Thymus (tissue), 11 donors: ENCODE results near the gene ARHGAP28. TPM values are rescaled to one million over a fixed set of nuclear protein-coding genes. Genes with fewer than 3 reads are reported as not detected.

ENCODE experiments used
- DNase-seq, 9 donors: peaks; one replicate each; pipeline ENCODE4 v3.0.0-alpha.2; 2013; ENCODE audit warnings: low spot score in 9 of 9, low read depth in 6 of 9, missing footprints in 1 of 9
- H3K27ac ChIP-seq, 2 donors: one replicate each; pipeline ENCODE4 v1.5.1; 2013; ENCODE audit warnings: control low read depth in 1 of 2, low read depth in 1 of 2, low read length in 1 of 2, mild to moderate bottlenecking in 1 of 2, moderate library complexity in 1 of 2
- H3K27me3 ChIP-seq, 2 donors: one replicate each; pipeline ENCODE4 v1.5.1; 2013; ENCODE audit warnings: low read length in 1 of 2; ENCODE audit not compliant: control insufficient read depth in 2 of 2, insufficient read depth in 1 of 2
- H3K36me3 ChIP-seq, 2 donors: one replicate each; pipeline ENCODE4 v1.5.1; 2013; ENCODE audit warnings: low read length in 1 of 2, mild to moderate bottlenecking in 1 of 2, moderate library complexity in 1 of 2; ENCODE audit not compliant: control insufficient read depth in 2 of 2, insufficient read depth in 2 of 2
- H3K4me1 ChIP-seq, 2 donors: one replicate each; pipeline ENCODE4 v1.5.1; 2013; ENCODE audit warnings: low read length in 2 of 2; ENCODE audit not compliant: control insufficient read depth in 2 of 2, insufficient read depth in 2 of 2
- H3K4me3 ChIP-seq, 2 donors: one replicate each; pipeline ENCODE4 v1.5.1; 2013; ENCODE audit warnings: low read length in 2 of 2, control low read depth in 1 of 2, mild to moderate bottlenecking in 1 of 2
- H3K9me3 ChIP-seq, 2 donors: one replicate each; pipeline ENCODE4 v1.5.1; 2013; ENCODE audit warnings: low read length in 1 of 2, mild to moderate bottlenecking in 1 of 2; ENCODE audit not compliant: control insufficient read depth in 2 of 2, insufficient read depth in 1 of 2
- WGBS: extraction: QIAGEN DNeasy Blood & Tissue Kit; methylation state at CpG from one replicate; pipeline ENCODE4 v1.1.7; 2013; 5-methylcytosine and 5-hydroxymethylcytosine counted together
- polyA plus RNA-seq: library from polyadenylated mRNA; stranded (reverse); fragments of 200-250 nt; gene quantifications from one replicate; pipeline ENCODE4 v1.2.3, GENCODE V29; 2013
- total RNA-seq: library from RNA; stranded (reverse); fragments of 120-200 nt; gene quantifications from one replicate; pipeline ENCODE4 v1.2.4, GENCODE V29; 2013
- donor health status: healthy.

ARHGAP28 gene
- total and polyA plus RNA-seq, 2 donors: 2.6 to 4.7 TPM

DNA sequence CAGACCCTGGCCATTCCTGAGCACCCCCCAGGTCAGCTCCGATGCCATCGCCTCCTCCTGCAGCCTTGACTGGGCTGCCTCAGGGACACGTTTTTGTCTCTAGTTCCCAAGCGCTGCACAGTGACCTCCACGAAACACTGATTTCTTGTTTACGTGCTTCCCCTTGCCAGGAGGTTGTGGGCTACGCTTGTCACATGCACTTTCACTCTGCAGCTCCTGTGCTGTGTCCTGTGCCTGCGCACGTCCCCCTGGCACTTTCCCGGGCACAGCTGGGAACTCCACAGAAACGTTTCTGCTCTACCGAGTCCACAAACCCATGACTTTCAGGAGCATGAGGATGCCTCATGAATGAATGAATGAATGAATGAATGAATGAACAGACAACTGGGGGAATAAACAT lies 227.5 kb downstream of the ARHGAP28 start:
- H3K4me1 ChIP-seq: no peaks in the 10 kb centered on the region
- peaks cover 0 to 1% of the 10 kb centered on the region in 2 donors for H3K9me3 ChIP-seq
- 97% methylated on average over 12 of the region's 12 CpGs for WGBS
- no peaks in the 10 kb centered on the region for H3K36me3 ChIP-seq
- H3K27ac ChIP-seq: no peak overlapping the region
- no peak for DNase-seq
- no peak overlapping the region for H3K4me3 ChIP-seq
- no peaks in the 10 kb centered on the region for H3K27me3 ChIP-seq

DNA sequence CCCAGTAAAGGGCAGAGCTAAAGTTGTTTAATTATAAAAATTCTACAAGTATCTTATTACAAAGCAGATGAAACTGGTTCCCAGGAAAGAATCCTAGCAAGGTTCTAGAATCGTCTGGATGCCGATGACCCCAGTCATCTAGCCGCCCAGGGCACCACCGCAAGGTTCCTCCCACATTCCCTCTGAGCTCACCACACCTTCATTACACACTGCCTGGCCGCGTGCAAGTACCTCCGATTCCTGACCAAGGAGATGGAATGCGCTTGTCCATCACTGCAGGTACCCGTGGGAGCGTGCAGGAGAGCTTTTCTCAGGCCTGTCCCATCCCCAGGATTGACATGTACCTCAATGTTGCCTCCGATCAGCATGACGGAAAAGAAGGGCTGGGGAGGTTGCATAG lies 229.6 kb downstream of the ARHGAP28 start:
- Histone ChIP-seq H3K4me3 (no peak overlapping the region), H3K27me3 (no peaks in the 10 kb centered on the region), H3K36me3 (no peaks in the 10 kb centered on the region), H3K27ac (no peak overlapping the region), H3K9me3 (no peaks in the 10 kb centered on the region), H3K4me1 (no peaks in the 10 kb centered on the region)
- no peak for DNase-seq
- 97% methylated on average over 12 of the region's 12 CpGs for WGBS

DNA sequence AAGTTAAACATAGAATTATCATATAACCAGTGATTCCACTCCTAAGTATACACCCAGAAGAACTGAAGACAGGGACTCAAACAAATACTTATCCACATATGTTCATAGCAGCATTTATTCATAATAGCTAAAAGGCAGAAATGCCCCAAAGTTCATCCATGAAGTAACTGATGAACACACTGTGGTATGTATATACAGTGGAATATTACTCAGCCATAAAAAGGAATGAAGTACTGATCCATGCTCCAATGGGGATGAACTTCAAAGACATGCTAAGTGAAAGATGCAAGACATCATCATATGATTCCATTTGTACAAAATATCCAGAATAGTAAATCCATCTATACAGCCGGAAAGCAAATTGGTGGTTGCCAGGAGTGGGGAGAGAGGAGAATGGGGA lies 230.6 kb downstream of the ARHGAP28 start:
- Histone ChIP-seq H3K9me3 (no peaks in the 10 kb centered on the region), H3K4me3 (no peak overlapping the region), H3K36me3 (no peaks in the 10 kb centered on the region), H3K27ac (no peak overlapping the region), H3K4me1 (no peaks in the 10 kb centered on the region), H3K27me3 (no peaks in the 10 kb centered on the region)
- WGBS: 96% methylated on average over 1 of the region's 1 CpG
- no peak for DNase-seq

DNA sequence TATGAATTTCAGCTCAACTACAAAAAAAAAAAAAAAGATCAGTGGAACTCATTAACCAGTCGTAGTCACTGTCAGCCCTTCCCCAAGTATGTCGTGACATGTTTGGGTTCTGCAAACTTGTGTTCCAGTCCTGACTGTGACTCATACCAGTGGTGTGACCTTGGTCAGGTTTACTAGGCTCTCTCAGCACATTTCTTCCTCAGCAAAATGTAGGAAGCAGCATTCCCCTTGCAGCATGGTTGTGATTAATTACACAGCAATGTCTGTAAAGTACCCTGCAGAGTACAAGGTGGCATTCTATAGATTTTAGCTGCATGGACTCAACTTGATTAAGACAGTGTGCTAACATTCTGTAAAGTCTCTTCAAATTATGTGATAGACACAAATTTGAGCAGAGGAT lies 231.1 kb downstream of the ARHGAP28 start:
- no peak for DNase-seq
- H3K36me3 ChIP-seq: no peaks in the 10 kb centered on the region
- H3K4me3 ChIP-seq: no peak overlapping the region
- H3K4me1 ChIP-seq: no peaks in the 10 kb centered on the region
- H3K27ac ChIP-seq: no peak overlapping the region
- no peaks in the 10 kb centered on the region for H3K9me3 ChIP-seq
- no peaks in the 10 kb centered on the region for H3K27me3 ChIP-seq
- 96% methylated on average over 2 of the region's 2 CpGs for WGBS

DNA sequence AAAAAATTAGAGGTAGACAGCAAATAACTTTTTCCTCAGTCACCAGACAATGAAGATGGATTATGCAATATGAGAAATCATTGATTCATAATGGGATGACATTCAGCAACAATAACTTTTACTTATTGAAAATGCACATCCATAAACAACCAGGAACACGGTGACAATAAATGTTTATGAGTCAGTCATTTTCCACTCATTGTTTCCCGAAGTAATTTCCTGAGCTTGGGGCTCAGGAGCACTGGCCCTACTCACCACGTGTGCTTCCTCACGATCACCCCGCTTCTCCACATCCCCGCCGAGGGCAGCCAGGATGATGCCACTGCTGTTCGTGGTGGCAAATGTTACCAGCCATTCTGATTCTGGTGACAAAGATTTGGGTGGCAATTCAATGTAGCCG lies 231.8 kb downstream of the ARHGAP28 start:
- no peak overlapping the region for H3K4me3 ChIP-seq
- DNase-seq: no peak
- no peaks in the 10 kb centered on the region for H3K4me1 ChIP-seq
- WGBS: 90% methylated on average over 9 of the region's 9 CpGs
- no peak overlapping the region for H3K27ac ChIP-seq
- H3K36me3 ChIP-seq: no peaks in the 10 kb centered on the region
- H3K27me3 ChIP-seq: no peaks in the 10 kb centered on the region
- H3K9me3 ChIP-seq: no peaks in the 10 kb centered on the region

DNA sequence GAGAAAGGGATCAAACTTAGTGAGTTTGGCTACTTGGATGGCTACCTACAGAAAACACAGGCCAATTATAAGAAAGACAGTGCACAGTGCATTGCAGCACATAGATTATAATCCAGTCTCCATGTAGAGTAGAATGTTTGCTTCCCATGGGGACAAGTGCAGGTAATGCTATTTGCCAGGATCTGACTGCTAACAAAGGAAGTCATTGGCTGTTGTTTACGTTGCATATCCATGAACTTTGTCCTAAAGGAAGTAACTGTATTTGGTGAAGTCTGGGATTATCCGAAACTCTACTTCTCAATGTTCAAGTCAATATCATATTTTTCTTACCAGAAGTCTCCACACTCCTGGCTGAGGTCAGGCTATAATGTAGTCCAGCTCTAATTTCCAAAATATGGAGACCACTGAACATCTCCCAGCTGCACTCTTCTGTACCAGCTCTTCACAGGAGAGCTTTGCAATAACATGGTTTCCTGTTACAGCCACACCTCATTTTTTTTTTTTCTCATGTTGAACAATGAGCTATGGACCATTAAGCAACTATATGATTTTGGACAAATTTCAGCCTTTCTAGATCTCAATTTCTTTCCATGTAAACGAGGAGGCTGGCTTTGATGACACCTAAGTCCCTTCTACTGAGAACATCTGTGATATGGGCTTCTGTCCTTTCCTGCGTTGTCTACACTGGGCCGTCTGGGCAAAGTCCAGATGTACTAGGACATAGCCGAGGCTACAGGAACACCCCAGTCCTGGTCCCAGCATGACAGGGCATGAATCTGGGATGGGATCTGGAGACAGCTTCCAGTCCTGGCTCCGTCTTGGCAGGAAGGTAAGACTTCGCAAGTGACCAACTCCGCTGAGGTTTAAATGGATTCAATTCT lies 233.3 kb downstream of the ARHGAP28 start:
- H3K27me3 ChIP-seq: no peaks in the 10 kb centered on the region
- no peaks in the 10 kb centered on the region for H3K4me1 ChIP-seq
- 95% methylated on average over 9 of the region's 9 CpGs for WGBS
- H3K4me3 ChIP-seq: no peak overlapping the region
- no peak overlapping the region for H3K27ac ChIP-seq
- DNase-seq: no peak
- no peaks in the 10 kb centered on the region for H3K36me3 ChIP-seq
- H3K9me3 ChIP-seq: no peaks in the 10 kb centered on the region

DNA sequence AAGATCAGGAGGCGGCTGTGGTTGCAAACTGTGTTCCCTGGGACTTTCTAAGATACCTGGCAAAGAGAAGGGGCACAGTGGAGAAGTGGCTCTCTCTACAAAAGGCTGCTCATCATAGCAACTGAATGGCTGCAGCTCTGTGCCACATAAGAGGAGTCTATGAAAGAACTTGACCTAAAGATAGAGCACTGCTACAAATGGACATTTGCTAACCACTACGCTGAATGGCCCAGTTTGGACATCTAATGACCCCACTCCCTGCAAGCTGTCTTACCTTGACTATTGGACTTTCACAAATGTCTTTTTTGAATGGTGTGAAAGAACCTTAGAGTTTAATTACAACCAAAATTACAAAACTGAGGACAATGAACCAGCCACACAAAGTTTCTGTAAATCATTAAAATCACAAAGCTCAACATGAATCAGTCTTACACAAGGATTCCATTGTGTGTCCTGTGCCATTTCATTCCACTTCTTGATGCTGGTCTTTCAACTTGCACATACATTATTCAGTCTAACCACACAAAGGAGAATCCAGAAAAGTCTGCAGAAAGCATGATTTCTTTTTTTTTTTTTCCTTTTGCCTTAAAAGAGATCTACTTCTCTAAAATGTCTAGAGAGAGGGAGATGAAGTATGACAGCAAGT lies 234.1 kb downstream of the ARHGAP28 start:
- no peaks in the 10 kb centered on the region for H3K4me1 ChIP-seq
- no peaks in the 10 kb centered on the region for H3K27me3 ChIP-seq
- H3K36me3 ChIP-seq: no peaks in the 10 kb centered on the region
- no peak overlapping the region for H3K27ac ChIP-seq
- H3K9me3 ChIP-seq: no peaks in the 10 kb centered on the region
- no peak overlapping the region for H3K4me3 ChIP-seq
- DNase-seq: no peak
- 99% methylated on average over 2 of the region's 2 CpGs for WGBS
